Measurements from ENCODE around the gene SSUH2. TPM values are rescaled to one million over a fixed set of nuclear protein-coding genes. Genes with fewer than 3 reads are reported as not detected.

SSUH2 gene
- total and polyA plus RNA-seq, 12 donors: 0.12 to 1.3 (median 0.61) TPM; not detected in 3

GRCh38 chr3:8632402-8633237, 12.0 kb downstream of the SSUH2 start:
- WGBS, 4 donors: 86 to 97% (median 94%) methylated on average over 5 to 7 of the region's 7 CpGs
- DNase-seq: no peak
- intact Hi-C loops (cut with DNase I): no loop called here

GRCh38 chr3:8631661-8632060, 12.9 kb downstream of the SSUH2 start:
- H3K27ac ChIP-seq: no peak overlapping the region
- no peaks in the 10 kb centered on the region for H3K27me3 ChIP-seq
- no peaks in the 10 kb centered on the region for H3K9me3 ChIP-seq (replicated peaks in 1 of 3)
- intact Hi-C loops (cut with DNase I): no loop called here
- H3K4me1 ChIP-seq (replicated peaks in 1 of 2): no peaks in the 10 kb centered on the region
- WGBS, 4 donors: 60 to 80% (median 76%) methylated on average over 4 of the region's 4 CpGs
- DNase-seq: no peak
- no peaks in the 10 kb centered on the region for H3K36me3 ChIP-seq (replicated peaks in 1 of 2)
- TF ChIP-seq CTCF (IDR thresholded peaks at IDR 0.05) (no peak), POLR2A (IDR thresholded peaks at IDR 0.05) (no peak)
- no peak overlapping the region for H3K4me3 ChIP-seq

More at GRCh38 chr3:8632402-8633237, 12.0 kb downstream of the SSUH2 start:
- Histone ChIP-seq H3K36me3 (replicated peaks in 1 of 2) (no peaks in the 10 kb centered on the region), H3K4me3 (no peak overlapping the region), H3K9me3 (replicated peaks in 1 of 3) (no peaks in the 10 kb centered on the region), H3K27ac (no peak overlapping the region), H3K4me1 (replicated peaks in 1 of 2) (peaks cover 0 to under 1% of the 10 kb centered on the region in 2 donors), H3K27me3 (no peaks in the 10 kb centered on the region)
- TF ChIP-seq CTCF (IDR thresholded peaks at IDR 0.05) (no peak), POLR2A (IDR thresholded peaks at IDR 0.05) (no peak)

- H3K4me3 ChIP-seq: no peak overlapping the region
- no peaks in the 10 kb centered on the region for H3K27me3 ChIP-seq
- H3K27ac ChIP-seq: no peak overlapping the region
- TF ChIP-seq POLR2A (IDR thresholded peaks at IDR 0.05) (no peak), CTCF (IDR thresholded peaks at IDR 0.05) (no peak)
- intact Hi-C loops (cut with DNase I): no loop called here
- peak; percentile 74 to 91 (median 89) for DNase-seq
- H3K4me1 ChIP-seq (replicated peaks in 1 of 2): no peaks in the 10 kb centered on the region
- H3K9me3 ChIP-seq (replicated peaks in 1 of 3): no peaks in the 10 kb centered on the region
- WGBS, 4 donors: 54 to 68% (median 59%) methylated on average over 10 to 16 of the region's 16 CpGs
- no peaks in the 10 kb centered on the region for H3K36me3 ChIP-seq (replicated peaks in 1 of 2)
Measured at GRCh38 chr3:8629151-8630021, 15.2 kb downstream of the SSUH2 start.

GRCh38 chr3:8627949-8628348, 16.6 kb downstream of the SSUH2 start:
- TF ChIP-seq POLR2A (IDR thresholded peaks at IDR 0.05) (no peak), CTCF (IDR thresholded peaks at IDR 0.05) (no peak)
- Histone ChIP-seq H3K27me3 (no peaks in the 10 kb centered on the region), H3K9me3 (replicated peaks in 1 of 3) (no peaks in the 10 kb centered on the region), H3K27ac (no peak overlapping the region), H3K4me3 (no peak overlapping the region), H3K36me3 (replicated peaks in 1 of 2) (no peaks in the 10 kb centered on the region), H3K4me1 (replicated peaks in 1 of 2) (no peaks in the 10 kb centered on the region)
- intact Hi-C loops (cut with DNase I): no loop called here
- no peak for DNase-seq
- WGBS, 4 donors: 94 to 96% (median 95%) methylated on average over 5 of the region's 5 CpGs

Data from adrenal gland (tissue), 12 donors.